Stimulated activated CD8-positive, alpha-beta memory T cell treated with anti-CD3 and anti-CD28 coated beads, Interleukin-7, amount 100 ng/mL, for 4 hours (primary cell): Measurements from ENCODE around the gene SIAH2.
"Not testable (repeated sequence)": the region's sequence is repeated elsewhere in the genome, so short reads cannot be mapped to it uniquely, and the experiment has no call there.

Source experiments
- DNase-seq, 2 donors: peaks; one replicate each; pipeline ENCODE4 v3.0.0-alpha.2; 2020; ENCODE audit warnings: low read depth in 2 of 2

Gene SIAH2, protein sequence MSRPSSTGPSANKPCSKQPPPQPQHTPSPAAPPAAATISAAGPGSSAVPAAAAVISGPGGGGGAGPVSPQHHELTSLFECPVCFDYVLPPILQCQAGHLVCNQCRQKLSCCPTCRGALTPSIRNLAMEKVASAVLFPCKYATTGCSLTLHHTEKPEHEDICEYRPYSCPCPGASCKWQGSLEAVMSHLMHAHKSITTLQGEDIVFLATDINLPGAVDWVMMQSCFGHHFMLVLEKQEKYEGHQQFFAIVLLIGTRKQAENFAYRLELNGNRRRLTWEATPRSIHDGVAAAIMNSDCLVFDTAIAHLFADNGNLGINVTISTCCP

DNA sequence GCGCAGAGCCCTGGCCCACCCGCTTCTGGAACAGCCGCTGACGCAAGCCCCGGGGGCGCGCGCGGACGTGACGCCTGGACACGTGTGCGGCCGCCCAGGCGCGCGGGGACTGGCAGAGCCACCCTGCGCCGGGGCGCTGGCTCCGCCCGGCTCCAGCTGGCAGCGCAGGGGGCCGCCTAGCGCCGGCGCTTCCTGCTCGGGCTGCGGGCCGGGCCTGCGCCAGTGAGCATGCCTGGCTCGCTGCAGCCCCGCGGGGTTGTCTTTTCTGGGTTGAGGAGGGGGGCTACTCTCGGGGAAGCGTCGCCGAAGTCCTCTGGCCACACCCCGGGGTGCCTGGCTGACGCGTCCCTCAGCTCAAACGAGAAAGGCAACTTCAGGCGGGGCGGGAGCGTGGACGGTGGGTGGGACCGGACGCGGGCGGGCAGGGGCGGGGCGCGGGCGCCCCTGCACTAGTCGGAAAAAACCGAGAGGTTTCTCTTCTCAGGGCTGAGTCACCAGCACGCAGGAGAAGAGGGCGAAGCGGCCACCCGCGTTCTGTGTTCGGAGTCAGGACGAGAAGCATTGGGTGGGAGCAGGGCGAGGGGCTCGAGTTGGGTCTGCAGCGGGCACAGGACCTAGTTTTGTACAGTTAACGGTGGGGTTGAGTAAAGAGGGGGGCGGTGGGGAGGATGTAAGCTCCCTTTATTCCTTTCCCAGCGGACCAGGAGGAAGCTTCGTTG, at the start of gene SIAH2:
Gene SIAH2 (minus strand): TSS at position 48 of the 719 bp plus-strand sequence. CDS start 320 bp downstream, outside the sequence.
- peak; percentile 92 for DNase-seq

DNA sequence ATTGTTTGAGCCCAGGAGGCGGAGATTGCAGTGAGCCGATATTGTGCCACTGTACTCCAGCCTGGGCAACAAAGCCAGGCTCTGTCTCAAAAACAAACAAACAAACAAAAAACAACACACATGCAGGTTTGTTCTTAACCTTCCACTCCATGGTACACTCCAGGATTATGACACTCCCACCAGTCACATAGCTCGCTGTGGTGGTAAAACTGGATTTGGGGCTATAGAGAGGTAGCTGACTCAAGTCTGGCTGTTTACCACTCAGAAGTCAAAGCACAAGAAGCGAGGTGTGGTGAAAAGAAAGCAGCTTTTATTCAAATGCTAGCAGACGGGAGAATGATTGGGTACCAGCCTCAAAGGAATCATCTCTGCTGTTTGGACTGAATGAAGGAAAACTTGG, 49.0 kb upstream of the SIAH2 start:
- no peak for DNase-seq

DNA sequence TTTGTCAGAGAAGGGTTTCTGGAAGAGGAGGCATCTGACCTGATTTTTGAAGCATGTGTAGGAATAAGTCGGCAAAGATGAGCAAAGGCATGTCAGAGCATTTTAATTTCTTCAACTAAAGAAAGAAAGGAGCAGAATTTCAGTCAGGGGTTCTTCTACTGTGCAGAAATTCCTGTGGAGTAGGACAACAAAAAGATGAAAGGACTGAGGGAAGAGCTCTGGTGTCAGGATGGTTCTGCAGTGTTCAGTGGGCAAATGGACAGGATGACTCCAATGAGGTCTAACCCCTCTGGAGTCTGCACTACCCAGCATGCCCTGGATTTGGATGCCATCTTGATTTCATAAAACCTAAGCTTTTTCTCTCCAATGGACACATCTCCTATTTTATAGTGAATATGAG, 47.7 kb upstream of the SIAH2 start:
- DNase-seq, result no peak

DNA sequence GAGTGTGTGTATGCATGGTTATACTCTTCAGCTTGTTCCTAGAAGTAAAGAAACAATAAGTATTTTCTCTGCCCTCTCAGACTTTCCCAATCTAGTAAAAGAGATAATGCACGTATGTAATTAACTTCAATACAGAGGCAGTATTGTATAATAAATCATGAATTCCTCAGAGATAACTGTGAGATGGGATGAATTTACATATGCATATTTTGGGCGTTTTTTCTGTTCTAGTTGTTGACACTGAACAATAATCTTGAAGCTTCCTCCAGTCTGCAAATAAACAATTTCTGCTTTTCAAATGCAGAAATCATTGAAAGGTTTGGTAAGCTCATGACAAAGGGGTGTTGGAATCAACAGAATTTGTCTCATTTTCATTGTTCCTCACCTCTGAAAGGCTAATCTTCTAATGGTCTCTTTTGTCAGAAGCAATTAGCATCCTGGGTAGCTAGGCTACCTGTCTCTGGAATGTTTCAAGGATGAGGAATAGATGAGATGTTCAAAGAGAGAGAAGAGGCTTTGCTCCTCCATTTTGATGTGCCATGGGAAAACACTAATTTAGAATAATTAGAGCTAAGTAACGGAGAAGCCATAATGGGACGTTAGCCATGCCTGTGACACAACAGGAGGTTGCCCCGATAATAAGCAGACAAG, 43.3 kb upstream of the SIAH2 start:
- DNase-seq, result no peak

DNA sequence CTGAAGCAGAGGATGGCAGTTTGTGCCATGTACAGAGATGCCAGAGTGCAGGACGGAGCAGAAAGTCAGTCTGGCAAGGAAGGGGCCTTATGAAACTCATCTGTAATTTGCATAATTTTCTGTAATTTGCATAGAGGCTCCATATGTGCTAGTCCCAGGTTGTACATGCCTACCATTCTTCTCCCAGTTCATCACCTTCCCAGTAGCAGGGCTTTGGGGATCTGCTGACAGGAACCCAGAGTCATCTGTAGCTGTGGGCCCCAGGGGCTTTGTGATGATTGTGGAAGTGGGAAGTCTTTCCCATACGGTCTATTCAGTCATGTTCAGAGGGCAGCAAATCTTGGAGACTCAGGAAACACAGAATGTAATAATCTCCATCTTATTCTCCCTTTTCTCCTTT, 42.4 kb upstream of the SIAH2 start:
- DNase-seq, result no peak

DNA sequence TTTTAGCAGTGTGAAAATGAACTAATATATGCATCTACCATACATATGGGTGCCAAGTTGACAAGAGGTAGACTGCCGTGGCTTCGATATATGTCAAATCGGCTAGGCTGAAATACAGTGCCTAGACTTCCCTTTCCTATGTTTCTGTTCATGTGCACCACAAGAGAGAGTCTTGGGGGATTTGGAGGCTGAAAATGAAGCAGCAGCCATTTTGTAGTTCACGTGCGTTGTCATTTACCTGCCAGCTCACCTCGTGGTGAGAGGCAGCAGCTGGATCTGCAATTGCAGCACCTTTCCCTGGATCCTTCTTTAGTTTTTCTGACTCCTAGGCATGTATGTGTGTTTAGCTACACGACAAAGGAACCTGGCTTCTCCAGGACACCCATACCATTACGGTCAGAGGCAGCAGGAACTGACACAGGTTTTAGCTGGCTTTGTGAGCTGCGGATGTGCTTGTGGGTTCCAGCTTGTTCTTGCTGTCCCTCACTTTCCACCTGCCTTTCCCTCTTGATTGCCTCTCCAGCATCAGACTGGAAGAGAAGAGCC, 40.5 kb upstream of the SIAH2 start:
- DNase-seq, result no peak

DNA sequence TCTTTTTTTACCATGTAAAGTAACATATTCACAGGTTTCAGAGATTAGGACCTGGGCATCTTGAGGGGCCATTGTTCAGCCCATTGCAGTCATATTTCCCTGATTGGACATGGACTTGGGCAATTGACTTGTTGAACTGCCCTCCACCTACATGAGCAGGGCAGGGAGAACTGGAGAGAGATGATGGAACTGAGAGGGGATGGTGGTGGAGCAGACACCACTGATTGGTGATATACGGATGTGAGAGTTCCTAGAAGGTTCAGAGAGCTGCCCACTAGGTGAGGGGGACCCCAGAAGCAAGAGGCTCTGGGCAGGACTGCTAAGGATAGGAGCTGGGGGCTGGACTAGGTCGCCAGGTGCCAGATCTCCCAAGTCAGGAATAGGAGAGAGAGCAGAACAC, 37.8 kb upstream of the SIAH2 start:
- DNase-seq, result no peak

DNA sequence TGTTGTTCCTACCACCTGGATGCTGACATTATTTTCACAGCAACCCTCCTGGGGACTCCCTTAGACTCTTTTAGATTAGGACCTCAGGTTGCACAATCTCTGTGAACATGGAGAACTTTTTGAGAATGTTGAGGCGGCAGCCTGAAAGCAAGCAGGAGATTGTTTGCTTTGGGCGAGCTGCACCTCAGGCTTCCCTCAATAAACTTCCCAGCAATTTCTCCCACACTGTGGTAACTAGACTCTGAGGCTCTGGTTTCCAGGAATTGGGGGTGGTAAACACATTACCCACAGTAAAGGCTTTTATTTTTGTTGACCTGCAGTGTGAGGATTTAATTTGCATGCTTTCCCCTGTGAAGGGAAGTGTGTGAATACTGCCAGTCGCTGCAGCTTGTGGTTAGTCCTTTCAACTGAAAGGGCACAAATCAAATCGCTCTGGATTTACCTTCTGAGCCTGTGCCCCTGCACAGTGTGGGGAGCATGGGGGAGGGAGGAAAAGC, 35.2 kb upstream of the SIAH2 start:
- DNase-seq, result no peak

DNA sequence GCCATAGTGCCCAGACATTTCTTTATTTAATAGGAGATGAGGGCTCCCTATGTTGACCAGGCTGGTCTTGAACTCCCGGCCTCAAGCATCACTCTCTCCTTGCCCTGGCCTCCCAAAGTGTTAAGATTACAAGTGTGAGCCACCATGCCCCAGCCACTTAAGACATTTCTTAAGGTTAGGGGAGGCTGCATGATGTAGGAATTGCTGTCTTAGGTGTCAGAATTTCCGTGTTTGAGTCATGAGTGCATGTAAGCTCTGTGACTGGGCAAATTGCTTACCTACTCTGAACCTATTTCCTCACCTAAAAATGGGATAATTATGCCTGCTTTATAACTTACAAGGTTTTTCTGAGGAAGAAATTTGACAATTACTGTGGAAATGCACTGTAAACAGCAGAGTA, 34.2 kb upstream of the SIAH2 start:
- DNase-seq, result no peak

DNA sequence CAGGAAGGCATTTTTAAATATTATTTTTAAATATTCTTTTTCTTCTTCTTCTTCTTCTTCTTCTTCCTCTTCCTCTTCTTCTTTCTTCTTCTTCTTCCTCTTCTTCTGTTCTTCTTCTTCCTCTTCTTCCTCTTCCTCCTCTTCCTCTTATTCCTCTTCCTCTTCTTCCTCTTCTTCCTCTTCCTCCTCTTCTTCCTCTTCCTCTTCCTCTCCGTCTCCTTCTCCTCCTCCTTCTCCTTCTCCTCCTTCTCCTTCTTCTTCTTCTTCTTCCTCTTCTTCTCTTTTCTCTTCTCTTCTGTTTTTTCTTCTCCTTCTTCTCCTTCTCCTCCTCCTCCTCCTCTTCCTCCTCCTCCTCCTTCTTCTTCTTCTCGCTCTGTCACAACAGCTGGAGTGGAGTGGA, 33.6 kb upstream of the SIAH2 start:
- not testable (repeated sequence) for DNase-seq

DNA sequence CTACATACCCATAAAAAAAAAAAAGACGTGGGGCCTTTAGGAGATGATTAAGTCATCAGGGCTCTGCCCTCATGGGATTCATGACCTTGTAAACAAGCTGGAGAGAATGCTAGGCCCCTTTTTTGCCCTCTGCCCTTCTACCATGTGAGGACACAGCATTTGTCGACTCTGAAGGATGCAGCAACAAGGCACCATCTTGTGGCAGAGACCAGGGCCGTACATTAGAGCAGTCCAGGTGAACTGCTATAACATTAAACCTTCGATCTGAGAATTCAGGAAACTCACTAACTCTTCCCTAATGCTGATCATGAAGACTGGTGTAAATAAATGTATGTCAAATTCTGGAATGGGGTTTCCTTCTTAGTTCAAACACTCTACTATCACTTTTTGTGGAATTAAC, 30.7 kb upstream of the SIAH2 start:
- DNase-seq, result no peak

DNA sequence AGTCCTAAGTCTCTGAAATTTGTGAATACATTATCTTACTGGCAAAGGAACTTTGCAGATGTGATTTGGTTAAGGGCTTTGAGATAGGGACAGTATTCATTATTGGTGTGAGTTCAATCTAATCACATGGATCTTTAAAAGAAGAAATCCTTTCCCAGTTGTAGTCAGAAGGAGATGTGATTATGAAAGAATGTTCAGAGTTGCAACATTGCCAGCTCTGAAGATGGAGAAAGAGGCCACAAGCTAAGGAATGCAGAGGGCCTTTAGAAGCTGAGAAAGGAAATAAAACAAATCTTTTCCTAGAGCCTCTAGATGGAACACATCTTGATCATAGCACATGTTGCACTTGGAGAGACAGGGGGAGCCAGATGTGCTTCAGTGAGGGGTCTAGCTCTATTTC, 27.7 kb upstream of the SIAH2 start:
- DNase-seq, result no peak

DNA sequence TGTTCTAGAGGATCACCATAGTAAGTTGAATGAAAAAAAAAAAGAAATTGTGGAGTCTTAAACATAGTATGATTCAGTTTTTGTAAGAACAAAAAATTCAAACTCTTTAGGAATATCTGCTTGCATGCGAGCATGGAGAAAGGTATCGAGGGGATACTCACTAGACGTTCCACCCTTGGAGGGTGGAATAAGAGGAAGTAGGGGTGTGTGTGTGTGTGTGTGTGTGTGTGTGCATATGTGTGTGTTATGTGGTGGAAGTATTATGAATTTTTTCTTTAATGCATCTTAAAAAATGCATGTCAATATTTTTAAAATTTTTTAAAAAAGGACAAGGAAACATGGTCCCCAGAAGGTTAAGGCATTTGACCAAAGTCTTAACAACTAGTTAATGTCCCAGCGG, 26.5 kb upstream of the SIAH2 start:
- no peak for DNase-seq

DNA sequence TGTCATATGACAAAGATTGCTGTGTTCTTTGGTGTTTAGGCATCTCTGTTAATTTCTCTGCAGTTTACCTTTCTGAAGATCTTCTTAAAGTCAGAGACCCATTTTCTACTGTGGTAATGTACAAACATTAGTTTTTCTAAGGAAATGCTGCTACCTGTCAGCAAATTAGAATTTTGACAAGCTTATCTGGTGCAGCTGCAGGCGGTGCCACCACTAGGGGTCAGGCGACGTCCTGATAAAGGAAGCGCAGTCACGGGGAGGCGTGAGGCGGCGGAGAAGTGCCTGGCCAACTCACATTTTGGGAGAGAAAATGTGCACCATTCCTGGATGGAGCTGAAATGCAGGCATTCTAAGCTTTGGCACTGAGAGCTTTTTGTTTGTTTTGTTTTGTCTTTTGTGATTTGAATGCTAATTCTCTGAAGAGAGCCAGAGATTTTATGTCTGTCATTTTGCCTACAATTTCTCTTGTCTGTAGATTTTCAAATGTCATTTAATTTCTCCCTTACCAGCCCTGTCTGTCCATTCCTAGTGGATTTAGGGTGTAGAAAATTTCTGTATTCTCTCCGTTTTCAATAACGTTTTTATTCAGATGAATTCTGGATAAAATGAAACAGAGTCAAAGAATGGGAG, 24.9 kb upstream of the SIAH2 start:
- peak; percentile 60 to 63 for DNase-seq

DNA sequence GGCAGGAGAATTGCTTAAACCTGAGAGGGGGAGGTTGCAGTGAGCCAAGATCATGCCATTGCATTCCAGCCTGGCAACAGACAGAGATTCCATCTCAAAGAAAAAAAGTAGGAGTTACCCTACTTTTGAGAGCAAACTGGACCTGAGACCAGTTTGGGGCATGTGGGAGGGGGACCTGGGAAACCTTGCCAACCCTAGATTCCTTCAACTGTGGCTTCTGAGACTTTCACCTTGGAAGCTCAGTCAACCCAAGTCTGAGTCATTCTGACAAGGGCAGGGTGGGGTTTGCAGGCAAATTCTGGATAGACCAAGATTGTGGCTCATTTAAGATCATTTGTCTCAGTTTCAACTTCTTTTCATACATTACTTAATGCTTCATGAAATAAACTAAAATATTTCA, 23.8 kb upstream of the SIAH2 start:
- DNase-seq, result no peak

DNA sequence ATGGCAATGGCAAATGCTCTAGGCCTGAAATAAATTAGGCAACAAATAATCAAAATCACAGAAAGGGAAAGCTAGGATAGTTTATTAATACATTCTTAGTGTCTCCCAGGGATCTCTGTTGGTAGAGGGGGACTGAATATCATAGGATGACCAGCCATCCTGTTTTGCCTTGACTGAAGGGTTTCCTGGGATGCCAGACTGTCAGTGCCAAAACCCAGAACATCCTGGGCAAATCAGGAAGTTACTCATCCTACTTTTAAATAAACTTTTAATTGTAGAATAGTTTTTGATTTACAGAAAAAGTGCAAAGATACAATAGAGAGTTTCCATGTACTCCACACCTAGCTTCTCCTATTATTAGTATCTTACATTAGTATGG, 21.8 kb upstream of the SIAH2 start:
- DNase-seq, result no peak

DNA sequence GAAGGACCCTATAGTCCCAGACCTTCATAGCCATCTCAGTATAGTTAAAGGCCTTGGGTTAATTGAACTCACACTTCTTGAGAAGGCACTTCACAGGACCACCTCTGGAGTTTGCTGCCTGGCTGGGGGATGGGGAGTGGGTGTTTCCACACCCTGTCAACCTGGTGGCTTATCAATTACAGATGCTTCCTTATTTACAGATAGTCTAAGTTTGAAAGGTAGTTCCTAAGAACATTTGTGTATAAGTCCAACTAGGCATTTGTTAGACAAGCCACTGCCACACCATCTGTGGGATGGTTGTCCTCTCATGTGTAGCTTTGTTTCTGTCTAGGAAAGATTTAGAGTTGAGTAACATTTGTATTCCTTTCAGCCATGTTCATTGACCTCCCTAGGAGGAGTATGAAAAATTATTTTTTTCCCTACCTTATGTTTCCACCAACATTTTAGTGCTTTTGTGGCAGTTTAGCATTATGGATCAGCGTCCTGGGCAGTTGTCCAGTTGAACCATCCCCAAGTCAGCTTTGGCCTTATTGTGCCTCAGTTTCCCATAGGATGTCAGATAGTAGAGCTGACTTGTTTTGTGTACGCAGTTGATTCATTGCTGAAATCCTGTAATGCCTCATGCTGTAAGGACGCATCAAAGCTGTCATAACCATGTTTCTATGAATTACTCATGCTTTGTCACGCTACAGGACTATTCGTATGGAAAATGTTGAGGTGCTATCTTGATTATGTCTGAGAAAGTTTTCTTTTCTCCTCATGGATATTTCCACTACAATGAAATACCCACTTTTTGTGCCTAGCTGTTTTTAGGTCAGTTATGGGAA, 21.2 kb upstream of the SIAH2 start:
- no peak for DNase-seq

DNA sequence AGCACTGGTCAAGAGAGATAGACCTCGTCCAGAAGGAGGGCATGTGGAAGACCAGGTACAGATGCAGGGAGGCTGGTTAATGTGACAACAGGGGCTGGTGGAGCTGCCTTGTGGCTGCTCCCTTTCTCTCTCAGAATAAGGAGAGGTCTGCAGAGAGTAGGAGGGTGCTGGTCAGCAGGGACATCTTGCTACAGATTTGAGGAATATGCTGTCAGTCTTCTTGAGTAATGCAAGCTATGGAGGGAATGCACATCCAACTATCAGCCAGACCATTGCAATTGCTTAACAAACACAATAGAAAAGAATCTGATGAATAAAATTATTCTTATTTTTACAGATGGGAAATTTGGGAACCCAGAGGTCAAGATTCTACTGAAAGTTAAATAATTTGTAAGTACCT, 20.3 kb upstream of the SIAH2 start:
- no peak for DNase-seq

DNA sequence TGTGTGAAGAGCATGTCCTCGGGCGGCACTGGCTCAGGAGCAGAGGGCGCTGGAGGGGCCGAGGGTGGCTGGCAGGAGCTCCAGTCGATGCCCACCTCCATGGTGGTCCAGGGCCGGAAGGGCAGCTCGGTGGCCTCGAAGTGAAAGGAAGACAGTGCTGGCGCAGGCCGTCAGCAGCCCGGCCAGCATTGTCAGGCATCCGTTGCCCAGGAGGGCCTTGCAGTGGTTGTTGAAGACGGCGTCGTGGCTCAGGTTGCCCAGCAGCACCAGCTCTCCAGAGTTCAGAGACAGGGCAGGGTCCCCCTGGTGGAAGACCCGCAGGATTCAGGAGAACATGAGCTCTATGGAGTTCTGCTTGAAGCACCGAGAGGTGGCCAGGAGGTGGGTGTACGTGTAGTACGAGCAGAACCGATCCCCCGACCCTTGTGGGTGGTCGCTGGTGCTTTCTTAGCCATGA, 16.5 kb upstream of the SIAH2 start:
- no peak for DNase-seq

DNA sequence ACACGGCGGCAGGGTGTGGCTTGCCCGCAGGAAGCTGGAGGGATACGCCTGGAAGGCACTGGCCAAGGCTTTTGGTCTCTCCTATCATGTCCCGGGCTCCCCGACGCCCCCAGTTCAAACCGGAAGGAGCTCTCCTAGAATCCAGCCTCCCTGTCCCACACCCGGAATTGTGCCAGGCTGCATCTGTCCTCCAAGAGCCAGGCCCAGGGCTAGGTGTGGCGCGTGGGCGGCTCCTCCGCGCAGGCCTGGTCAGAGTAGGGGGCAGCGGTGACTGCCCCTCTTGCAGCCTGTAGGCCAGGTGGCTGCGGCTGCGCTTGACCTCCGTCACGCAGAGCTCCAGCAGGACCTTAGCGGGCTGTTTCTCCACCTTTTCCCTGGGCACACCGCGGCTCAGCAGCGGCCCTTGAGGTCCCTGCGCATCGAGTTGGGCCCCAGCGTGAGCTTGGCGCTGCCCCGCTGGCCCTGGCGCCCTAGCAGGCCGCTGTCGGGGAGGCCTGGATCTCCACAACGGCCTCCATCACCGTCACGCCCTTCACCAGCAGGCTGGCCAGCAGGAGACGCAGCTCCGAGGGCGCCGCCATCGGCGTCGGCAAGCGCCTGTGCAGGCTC, 15.9 kb upstream of the SIAH2 start:
- no peak for DNase-seq
